GM19452 (cell line): ENCODE measurements around the gene SIAH3.
A peak's percentile ranks its signal among the peaks of the same experiment; 100 is the strongest.

Experiments
- ATAC-seq: cut with Tn5 transposase; IDR thresholded peaks from one replicate; pipeline ENCODE4 v1.9.1; 2021; ENCODE audit not compliant: unreplicated experiment

The SIAH3 gene

DNA sequence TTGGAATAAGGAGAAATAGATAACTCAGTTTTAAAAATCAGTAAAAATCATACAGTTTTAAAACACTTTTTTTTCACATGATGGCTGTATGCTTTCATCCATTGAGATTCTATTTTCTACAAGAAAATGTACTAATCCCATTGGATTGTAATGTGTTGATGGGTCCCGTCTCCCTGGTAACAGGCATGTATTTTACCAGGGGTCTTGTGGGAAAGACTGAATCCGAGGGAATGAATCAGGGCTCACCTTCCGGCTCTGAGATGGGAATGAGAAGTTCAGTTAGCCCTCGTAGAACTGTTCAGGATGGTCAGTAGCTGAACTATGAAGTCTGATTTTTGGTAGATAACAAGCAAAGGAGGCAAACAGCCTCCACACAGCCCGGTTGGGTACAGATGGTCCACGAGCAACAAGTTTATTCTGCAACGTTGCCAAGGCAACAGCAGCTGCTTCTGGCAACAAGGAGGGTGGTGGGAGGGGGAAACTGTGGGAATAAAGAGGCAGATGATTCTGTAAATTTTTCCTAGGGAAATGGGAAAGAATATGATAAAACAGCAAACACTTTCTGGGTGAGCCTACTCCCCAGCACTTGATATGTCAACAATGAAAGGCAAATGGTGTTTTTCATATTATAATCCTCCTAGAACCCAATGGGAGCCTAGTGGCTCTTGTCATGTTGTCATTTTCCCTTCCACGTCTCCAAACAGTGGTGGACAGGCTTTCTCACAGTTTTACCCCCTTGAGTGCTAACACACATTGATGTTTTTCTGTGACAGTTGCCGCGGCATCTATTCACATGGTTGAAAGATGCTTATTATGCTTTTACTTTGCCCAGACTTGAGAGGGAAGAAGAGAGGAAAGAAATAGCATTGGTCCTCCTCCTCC is 12.4 kb upstream of the SIAH3 start:
- no peak for ATAC-seq

DNA sequence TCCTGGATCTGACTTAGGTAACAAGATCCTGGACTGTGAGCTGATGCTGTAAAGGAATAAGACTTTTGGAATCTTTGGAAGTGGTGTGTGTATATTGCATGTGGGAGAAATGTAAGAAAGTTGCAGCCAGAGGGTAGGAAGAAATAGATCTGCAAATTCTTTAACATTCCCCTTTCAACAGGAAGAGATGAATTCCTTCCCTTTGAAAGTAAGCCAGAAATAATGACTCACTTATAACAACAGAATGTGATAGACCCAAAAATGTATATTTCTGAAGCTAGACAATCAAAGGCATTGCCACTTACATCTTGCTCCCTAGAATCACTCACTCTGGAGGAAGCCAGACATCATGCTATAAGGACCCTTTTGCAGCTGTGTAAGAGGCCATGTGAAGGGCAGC is 9.8 kb upstream of the SIAH3 start:
- ATAC-seq, result no peak

DNA sequence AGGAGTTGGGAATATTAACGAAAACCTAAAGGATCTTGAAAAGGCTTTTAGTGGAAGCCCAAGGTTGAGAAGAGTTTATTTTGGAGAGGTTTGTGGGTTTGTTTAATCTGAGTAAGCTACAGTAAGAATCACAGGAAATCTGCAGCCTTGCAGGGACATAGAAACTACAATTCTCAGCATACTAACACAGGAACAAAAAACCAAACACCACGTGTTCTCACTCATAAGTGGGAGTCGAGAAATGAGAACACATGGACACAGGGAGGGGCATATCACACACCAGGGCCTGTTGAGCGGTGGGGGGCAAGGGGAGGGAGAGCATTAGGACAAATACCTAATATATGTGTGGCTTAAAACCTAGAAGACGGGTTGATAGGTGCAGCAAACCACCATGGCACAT is 8.7 kb upstream of the SIAH3 start:
- no peak for ATAC-seq

DNA sequence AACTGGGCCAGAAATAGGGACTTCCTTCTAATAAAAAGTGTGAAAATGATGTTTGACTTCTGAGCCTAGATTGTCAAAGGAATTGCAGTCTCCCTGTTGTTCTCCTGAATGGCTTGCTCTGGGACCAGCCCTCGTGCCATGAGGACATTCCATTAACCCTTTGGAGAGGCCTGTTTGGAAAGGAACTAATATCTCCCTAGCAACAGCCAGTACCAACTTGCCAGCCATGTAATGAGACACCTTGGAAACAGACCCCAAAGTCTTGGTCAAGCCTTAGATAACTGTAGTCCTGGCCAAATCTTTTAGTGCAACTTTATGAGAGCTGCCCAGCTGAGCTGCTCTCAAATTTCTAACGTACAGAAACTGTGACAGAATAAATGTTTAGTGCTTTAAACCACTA is 8.2 kb upstream of the SIAH3 start:
- ATAC-seq, result no peak

DNA sequence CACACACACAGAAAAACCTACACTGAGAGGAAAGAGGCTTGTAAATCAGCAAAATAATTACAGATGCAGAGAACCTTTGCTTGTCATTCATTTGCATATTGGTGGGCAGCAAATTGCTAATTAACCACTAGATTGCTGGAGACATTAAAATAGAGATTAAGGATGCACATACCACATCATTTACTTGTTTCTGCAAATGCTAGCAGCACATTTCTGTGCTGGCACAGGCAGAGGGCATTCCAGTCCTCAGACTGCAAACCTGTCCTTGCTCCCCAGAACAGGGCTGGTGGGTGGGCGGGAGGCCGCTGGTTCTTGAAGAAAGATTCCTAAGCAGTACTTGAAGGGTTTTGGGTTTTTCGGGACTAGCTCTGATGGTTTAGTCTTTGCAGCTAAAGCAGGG is 941 bp upstream of the SIAH3 start:
- ATAC-seq, result no peak

DNA sequence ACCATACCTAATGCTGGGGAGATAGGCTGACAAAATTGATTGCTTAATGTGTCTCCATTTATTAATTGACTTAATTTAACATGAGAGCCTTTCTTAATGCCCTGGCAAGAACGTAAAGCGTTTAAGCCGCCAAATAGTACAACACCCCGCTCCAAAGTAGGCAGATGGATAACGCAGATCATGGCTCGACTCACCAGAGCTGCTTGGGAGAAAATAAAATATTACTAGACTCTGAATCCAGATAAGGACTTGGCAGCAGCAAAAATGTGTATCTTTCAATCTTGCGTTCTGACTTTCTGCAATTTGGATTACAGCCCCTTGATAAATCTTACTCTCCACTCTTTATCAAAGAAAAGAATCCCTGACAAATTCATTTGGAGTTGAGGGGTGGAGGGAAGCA is 403 bp upstream of the SIAH3 start:
- ATAC-seq, result no peak

DNA sequence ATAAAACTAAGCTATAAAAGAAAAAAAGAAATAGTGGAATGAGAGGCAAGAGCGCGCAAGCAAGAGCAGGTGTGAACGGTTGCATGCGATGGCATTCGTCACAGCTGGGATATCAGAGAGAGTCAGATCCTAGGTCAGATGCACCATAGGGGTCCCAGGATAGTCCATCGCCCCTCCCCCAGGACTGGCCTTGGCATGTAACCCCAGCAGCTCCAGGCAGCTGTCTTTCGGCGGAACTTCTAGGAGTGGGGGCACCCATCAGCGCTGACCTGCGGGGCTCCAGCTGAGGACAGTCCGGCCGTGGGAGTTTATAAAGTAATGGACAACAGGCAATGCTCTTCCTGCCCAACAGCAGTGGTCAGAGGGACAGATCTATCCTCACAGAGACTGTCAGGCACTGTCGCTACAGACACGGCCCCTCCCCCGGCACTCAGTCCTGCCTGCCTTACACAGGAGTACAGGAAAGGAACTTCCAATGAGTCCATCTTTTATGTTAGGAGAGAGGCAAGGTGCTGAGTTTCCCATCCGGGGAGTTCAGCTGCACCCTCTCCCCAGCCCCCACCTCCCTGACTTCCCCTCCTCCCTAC is 1.4 kb downstream of the SIAH3 start:
- ATAC-seq, result no peak

DNA sequence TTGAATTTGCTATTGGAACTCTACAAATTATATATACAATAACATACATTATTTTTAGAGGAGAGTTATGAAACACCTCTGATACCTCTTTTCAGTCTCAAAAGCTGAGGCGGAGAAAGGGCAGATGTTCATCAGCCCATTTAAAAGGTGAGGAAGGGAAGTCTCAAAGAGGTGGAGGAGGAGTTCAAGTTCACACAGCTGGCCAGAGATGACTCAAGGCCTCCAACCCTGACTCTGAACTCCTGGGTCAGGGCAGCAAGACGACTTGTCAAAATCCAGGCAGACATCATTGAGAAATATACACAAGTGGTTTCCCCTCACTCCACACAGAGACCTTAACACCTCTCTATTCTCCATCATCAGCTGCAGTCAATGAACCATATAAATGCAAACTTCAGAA is 2.1 kb downstream of the SIAH3 start:
- ATAC-seq, result no peak

DNA sequence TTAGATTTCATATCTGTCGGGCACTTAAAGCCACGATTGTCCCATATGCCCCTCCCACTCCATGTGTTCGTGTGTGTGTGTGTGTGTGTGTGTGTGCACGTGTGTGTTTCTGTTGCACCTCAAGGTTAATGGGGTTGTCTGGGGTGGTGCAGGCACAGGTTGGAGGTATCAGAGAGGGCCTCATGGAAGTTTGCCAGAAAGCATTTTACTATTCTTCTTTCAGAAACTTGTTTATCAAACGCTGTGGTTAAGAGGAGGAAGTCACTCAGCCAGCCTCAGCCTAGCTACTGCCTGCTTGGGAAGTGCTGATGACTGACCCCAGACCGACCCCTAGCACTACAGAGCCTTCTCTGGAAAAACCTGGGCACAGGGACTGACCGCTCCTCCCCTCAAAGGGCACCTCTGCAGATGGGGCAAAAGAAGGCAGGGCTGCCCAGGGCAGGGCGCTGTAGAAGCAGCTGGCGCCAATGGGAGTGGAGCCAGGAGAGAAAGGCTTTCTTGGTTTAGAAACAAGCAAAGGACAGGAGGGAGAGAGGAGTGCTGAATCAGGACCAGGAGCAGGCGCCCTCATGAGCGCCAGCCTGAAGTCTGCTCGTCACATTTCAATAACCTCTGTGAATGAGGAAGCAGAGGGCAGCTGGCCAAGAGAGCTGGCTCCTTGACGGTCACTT is 3.9 kb downstream of the SIAH3 start:
- ATAC-seq, result no peak

DNA sequence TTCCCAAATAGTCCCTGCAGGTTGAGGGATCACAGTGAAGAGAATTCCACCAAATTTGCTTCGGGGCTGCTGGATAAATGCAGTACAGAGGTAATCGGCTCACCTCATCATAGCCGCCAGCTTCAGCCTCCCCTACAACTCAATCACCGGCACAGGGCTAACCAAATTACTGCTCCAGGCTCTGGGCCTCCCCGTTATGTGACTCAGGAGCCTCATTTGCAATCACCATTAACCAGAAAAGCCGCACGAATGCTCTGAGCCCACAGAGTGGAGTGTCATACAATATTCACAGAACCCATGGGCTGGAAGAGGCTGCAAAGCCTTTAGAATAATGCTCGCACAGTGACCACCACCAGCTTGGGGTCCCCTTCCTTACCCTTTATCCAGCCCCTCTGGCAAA is 4.9 kb downstream of the SIAH3 start:
- no peak for ATAC-seq

DNA sequence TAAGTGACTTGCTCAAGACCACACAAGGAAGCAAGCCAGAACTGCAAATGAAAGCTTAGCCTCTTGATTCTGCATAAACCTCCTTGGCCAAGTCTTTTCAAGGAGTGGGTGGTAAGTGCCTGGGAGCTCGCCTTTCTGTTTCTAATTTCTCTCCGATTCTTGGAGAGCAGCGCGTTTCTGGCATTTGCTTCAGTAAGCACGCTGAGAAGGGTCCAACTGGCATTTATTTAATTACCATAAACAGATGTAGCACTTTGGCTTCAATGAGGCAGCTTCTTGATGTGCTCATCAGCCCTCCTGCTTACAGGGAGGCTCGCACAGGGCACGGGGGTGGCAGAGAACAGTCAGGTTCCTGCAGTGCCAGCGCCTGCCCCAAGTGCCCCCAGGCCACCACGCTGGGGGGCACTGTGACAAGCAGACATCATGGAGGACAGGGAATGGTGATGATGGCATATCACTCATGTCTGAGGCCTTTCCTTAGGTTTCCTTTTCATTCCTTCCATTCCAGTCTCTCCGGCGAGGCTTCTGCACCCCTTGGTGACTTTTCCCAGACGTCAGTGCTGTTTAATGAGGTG is 13.3 kb downstream of the SIAH3 start:
- ATAC-seq, result no peak

DNA sequence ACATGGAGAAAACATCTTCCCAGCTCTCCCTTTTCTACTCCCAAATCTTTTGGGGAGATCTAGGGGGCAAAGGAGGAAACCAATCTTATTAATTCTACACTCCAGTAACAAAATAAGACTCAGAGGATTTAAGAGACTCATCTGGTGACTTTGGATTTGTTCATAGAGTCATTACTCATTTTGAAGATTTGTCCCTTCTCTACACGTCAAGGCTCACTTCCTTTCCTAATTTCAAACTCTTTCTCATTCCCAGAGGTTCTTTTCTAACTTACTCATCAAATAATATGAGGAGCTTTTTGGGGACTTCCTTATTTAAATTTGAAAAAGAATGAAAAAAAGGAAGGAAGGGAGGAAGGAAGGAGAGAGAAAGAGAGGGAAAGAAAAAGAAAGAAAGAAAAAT is 14.4 kb downstream of the SIAH3 start:
- no peak for ATAC-seq

DNA sequence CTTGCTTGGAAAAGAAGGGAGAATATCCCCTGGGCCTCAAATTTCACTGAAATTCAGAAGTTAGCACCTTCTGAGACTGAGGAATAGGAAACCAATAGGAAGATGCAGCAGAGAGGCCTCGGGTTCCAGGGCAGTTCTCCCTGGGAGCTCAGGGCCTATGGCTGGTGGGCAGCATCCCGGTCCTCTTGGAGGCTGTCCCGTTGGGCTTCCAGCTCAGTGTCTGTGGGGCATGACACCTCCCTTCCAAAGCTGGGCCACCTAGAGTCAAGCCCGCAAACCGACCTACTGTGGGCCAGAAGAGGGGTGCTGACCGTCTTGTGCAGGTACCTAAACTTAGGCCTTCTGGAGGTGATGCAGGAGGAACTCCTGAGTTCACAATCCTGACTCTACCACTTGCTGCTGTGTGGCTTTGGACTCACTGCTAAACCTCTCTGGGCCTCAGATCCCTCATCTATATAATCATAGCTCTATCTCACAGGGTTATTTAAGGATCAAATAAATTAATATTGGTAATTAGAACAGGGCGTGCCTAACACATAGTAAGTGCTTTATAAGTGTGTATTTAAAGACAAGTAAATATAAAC is 17.1 kb downstream of the SIAH3 start:
- ATAC-seq, result no peak

DNA sequence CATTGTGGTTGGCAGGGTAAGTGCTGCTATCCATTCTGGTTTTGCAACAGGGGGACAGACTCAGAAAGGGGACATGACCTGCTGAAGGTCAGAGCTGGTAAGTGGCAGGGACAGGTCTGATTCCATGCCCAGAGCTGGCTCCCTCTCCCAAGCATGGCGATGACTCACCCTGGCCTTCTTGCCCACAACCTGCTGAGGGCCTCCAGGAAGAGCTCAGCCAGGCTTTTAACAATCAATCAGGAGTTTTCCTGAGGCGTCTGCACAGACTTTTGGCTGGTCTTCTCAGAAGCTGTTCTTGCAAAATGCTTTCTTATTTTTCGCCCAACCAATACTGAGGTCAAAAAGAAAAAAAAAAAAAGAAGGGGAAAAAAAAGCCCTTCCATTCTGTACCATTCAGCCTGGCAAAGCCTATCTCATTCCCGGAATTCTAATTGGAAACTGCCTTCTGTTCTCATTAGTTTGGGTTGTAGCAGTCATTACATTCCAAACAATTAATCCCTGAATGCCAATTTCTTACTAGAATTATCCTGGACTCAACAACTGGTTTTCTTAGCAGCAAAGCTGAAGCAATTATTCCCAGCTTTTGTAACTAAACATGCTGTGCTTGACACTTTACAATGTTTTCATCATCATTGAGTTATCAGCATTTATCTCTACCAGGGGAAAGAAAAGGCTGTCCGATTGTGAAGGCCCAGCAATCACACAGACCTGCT is 17.7 kb downstream of the SIAH3 start:
- ATAC-seq, result no peak

DNA sequence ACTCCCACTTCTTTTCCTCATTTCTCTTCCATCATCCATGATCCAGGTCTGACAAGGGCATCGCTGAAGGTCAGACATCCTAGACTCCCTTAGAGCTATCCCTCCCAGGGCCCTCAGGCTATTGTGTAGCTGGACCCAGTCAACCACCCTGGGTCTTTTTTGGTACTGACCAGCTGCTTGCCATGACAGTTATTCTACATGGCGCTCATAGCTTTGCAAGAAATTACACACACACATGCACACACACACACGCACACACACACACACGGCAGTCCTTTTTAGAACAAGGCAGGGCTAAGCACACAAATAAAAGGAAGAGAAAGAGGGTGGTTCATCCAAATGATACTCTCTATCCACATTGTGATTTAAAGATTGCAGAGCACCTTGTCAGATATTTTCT is 18.3 kb downstream of the SIAH3 start:
- no peak for ATAC-seq

DNA sequence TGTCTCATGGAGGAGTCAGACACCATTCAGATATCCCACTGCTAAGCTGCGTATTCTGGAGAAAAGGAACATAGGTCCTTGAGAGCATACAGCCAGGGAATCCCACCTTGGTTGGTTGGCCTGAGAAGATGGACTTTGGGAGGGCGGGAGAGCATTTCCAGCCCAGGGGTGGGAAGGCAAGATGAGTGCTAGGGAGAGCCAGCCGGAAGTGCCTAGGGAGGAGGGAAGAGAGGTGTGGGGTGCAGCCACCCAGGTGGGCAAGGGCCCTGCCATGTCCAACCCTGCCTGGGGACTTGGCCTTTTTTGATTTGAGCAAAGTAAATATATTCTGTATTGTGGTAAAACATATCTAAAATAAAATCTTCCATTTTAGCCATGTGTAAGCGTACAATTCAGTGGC is 19.7 kb downstream of the SIAH3 start:
- ATAC-seq, result no peak

DNA sequence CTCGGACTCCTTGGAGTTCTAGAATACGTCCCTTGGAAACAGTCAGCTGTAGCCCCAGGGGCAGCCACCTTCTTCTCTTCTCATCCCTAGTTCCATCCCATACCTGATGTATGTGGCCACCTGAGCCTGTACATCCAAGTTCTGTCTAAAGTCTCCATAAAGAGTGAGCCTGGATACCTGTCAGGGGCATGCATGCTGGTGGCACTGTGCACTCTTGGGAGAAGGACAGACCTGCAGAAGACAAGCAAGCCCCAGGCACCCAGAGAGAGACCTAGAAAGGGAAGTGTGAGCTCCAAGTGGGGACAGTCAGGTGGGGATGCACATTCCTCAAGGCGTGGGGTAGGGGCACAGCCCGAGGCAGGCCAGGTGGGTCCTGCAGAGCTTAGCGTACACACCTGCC is 21.4 kb downstream of the SIAH3 start:
- ATAC-seq, result no peak

DNA sequence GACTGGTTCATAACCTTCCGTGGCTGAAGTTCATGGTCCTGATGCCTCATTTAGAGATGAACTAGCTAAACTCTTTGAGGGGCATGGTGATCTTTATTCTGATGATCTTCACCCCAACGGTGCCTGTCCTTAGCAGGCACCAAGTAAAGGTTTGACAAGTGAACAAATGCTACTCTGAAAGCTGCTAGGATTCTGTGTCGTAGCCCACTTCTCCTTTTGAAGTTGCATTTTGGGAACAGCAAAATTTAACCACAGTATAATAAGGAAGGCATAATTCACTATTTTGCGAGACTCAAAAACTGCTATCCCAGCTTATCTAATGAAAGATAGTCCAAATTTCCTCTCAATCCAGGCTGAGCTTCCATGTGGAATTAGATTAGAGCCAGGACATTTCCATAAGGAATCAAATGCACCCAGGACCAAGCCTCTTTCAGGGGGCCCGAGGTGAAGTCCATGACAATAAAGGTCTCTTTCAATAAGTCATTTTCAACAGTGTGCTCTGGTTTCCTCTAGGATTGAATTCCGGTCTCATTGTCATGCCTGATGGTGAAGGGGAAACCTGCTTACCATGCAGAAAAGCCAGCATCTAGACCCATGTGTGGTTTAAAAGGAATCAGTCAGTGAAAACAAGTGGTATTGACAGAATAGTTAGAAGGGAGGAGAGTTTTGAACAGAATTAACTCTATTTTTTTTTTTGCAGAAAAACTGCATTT is 23.1 kb downstream of the SIAH3 start:
- no peak for ATAC-seq

DNA sequence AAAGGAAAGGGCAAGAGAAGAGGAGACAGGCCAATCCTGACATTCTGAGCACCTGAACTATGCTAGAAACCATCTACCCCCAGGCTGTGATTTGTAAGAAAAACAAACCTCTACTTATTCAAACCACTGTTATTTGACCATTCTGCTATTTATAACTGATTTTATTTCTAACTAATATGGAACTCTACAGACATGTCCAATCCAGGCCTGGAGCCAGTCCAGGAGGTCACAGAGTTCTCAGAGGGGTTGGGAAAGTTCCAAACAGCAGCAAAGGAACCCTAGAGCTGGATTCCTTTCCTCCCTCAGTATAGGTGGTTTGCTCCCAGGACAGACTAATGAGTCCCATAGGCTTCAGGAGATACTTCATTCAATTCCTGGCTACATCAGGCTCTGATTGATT is 24.2 kb downstream of the SIAH3 start:
- ATAC-seq, result no peak

DNA sequence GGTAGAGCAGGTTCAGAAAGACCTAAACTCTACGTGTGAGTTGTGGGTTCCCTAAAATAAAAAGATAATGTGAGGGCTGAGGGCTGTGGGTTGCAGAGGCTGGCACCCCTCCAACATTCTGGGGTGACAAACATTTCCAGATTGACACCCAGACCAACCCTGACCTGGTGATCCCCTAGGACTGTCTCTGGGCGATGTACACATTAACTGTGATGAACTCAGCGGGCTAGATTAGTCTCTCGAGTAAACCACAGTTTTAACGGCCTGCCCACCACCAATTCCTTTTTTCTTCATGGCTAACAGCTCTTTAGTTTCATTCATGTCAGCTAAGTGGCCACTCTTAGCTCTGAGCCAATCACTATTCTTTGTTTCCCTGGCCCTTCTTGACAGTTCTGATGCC is 24.8 kb downstream of the SIAH3 start:
- ATAC-seq, result peak; percentile 81

DNA sequence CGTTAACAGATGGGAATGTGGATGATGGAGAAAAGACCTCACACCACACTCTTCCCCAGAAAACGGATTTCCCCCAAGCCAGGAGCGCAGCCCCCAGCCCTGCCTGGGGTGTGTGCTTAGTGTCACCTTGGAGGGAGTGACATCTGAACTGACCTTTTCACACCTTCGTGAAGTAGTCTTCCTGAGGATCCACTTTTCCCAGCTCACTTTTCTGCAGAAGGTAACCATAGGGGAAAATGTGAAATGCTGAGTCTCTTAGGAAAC is 26.2 kb downstream of the SIAH3 start:
- ATAC-seq, result no peak
